ENCODE results near the gene FAM149A.

FAM149A gene

GRCh38 chr4:186151499-186151898 is 47.0 kb downstream of the FAM149A start:
- no peaks in the 10 kb centered on the region for H3K9me3 ChIP-seq (ENCODE audit: control extremely low read depth in 1 of 5, control insufficient read depth in 4 of 5, insufficient read depth in 2 of 5, low read depth in 1 of 5, low read length in 4 of 5)
- POLR2A ChIA-PET = no interaction called here
- no peak overlapping the region for H3K27ac ChIP-seq (ENCODE audit: insufficient read depth in 1 of 2, low read depth in 1 of 2, low read length in 2 of 2, poor library complexity in 1 of 2, severe bottlenecking in 2 of 2)
- H3K27me3 ChIP-seq (replicated peaks in 2 of 5; ENCODE audit: control insufficient read depth in 4 of 5, insufficient read depth in 5 of 5, low read length in 4 of 5) = peaks cover 3 to 29% (median 9%) of the 10 kb centered on the region in 5 experiments
- no peak for DNase-seq
- H3K36me3 ChIP-seq (ENCODE audit: control insufficient read depth in 4 of 4, insufficient read depth in 4 of 4, low read length in 3 of 4) = no peaks in the 10 kb centered on the region
- CTCF ChIA-PET = no interaction called here
- WGBS (ENCODE audit: insufficient coverage) = 98% methylated on average over 4 of the region's 7 CpGs
- no peaks in the 10 kb centered on the region for H3K4me1 ChIP-seq (ENCODE audit: control extremely low read depth in 1 of 4, control insufficient read depth in 4 of 4, insufficient read depth in 4 of 4, low read length in 3 of 4)
- H3K4me3 ChIP-seq (ENCODE audit: control insufficient read depth in 1 of 7, extremely low read depth in 1 of 7, insufficient read depth in 4 of 7, low read depth in 2 of 7, low read length in 6 of 7) = no peak overlapping the region

- no peaks in the 10 kb centered on the region for H3K9me3 ChIP-seq (ENCODE audit: control extremely low read depth in 1 of 5, control insufficient read depth in 4 of 5, insufficient read depth in 2 of 5, low read depth in 1 of 5, low read length in 4 of 5)
- no peak for DNase-seq
- peaks cover 0 to 14% (median 8%) of the 10 kb centered on the region in 5 experiments for H3K27me3 ChIP-seq (replicated peaks in 2 of 5; ENCODE audit: control insufficient read depth in 4 of 5, insufficient read depth in 5 of 5, low read length in 4 of 5)
- no peaks in the 10 kb centered on the region for H3K36me3 ChIP-seq (ENCODE audit: control insufficient read depth in 4 of 4, insufficient read depth in 4 of 4, low read length in 3 of 4)
- CTCF ChIA-PET = interaction anchor here (1.0 kb wide), 1 partner anchor 12 kb away, joined by 3 read pairs; no protein-coding TSS in a partner anchor
- 88% methylated on average over 17 of the region's 17 CpGs for WGBS (ENCODE audit: insufficient coverage)
- H3K4me3 ChIP-seq (ENCODE audit: control insufficient read depth in 1 of 7, extremely low read depth in 1 of 7, insufficient read depth in 4 of 7, low read depth in 2 of 7, low read length in 6 of 7) = no peak overlapping the region
- no peaks in the 10 kb centered on the region for H3K4me1 ChIP-seq (ENCODE audit: control extremely low read depth in 1 of 4, control insufficient read depth in 4 of 4, insufficient read depth in 4 of 4, low read length in 3 of 4)
- no peak overlapping the region for H3K27ac ChIP-seq (ENCODE audit: insufficient read depth in 1 of 2, low read depth in 1 of 2, low read length in 2 of 2, poor library complexity in 1 of 2, severe bottlenecking in 2 of 2)
- POLR2A ChIA-PET = no interaction called here
Observed at GRCh38 chr4:186158021-186158813, 53.7 kb downstream of the FAM149A start.

GRCh38 chr4:186158966-186159365 is 54.5 kb downstream of the FAM149A start:
- Histone ChIP-seq H3K9me3 (ENCODE audit: control extremely low read depth in 1 of 5, control insufficient read depth in 4 of 5, insufficient read depth in 2 of 5, low read depth in 1 of 5, low read length in 4 of 5) (no peaks in the 10 kb centered on the region), H3K36me3 (ENCODE audit: control insufficient read depth in 4 of 4, insufficient read depth in 4 of 4, low read length in 3 of 4) (no peaks in the 10 kb centered on the region), H3K27ac (ENCODE audit: insufficient read depth in 1 of 2, low read depth in 1 of 2, low read length in 2 of 2, poor library complexity in 1 of 2, severe bottlenecking in 2 of 2) (no peak overlapping the region), H3K4me1 (ENCODE audit: control extremely low read depth in 1 of 4, control insufficient read depth in 4 of 4, insufficient read depth in 4 of 4, low read length in 3 of 4) (no peaks in the 10 kb centered on the region), H3K4me3 (ENCODE audit: control insufficient read depth in 1 of 7, extremely low read depth in 1 of 7, insufficient read depth in 4 of 7, low read depth in 2 of 7, low read length in 6 of 7) (no peak overlapping the region), H3K27me3 (replicated peaks in 2 of 5; ENCODE audit: control insufficient read depth in 4 of 5, insufficient read depth in 5 of 5, low read length in 4 of 5) (peaks cover 0 to 12% (median 8%) of the 10 kb centered on the region in 5 experiments)
- WGBS (ENCODE audit: insufficient coverage) = 100% methylated on average over 4 of the region's 5 CpGs
- CTCF ChIA-PET = no interaction called here
- DNase-seq = no peak
- POLR2A ChIA-PET = no interaction called here

- ChIA-PET POLR2A (no interaction called here), CTCF (no interaction called here)
- 100% methylated on average over 3 of the region's 6 CpGs for WGBS (ENCODE audit: insufficient coverage)
- H3K36me3 ChIP-seq (ENCODE audit: control insufficient read depth in 4 of 4, insufficient read depth in 4 of 4, low read length in 3 of 4) = no peaks in the 10 kb centered on the region
- DNase-seq = no peak
- H3K4me3 ChIP-seq (ENCODE audit: control insufficient read depth in 1 of 7, extremely low read depth in 1 of 7, insufficient read depth in 4 of 7, low read depth in 2 of 7, low read length in 6 of 7) = no peak overlapping the region
- no peaks in the 10 kb centered on the region for H3K9me3 ChIP-seq (ENCODE audit: control extremely low read depth in 1 of 5, control insufficient read depth in 4 of 5, insufficient read depth in 2 of 5, low read depth in 1 of 5, low read length in 4 of 5)
- H3K4me1 ChIP-seq (ENCODE audit: control extremely low read depth in 1 of 4, control insufficient read depth in 4 of 4, insufficient read depth in 4 of 4, low read length in 3 of 4) = no peaks in the 10 kb centered on the region
- peaks cover 0 to 12% (median 8%) of the 10 kb centered on the region in 5 experiments for H3K27me3 ChIP-seq (replicated peaks in 2 of 5; ENCODE audit: control insufficient read depth in 4 of 5, insufficient read depth in 5 of 5, low read length in 4 of 5)
- no peak overlapping the region for H3K27ac ChIP-seq (ENCODE audit: insufficient read depth in 1 of 2, low read depth in 1 of 2, low read length in 2 of 2, poor library complexity in 1 of 2, severe bottlenecking in 2 of 2)
Observed at GRCh38 chr4:186159613-186160012, 55.1 kb downstream of the FAM149A start.

GRCh38 chr4:186161138-186161537 is 56.6 kb downstream of the FAM149A start:
- Histone ChIP-seq H3K27ac (ENCODE audit: insufficient read depth in 1 of 2, low read depth in 1 of 2, low read length in 2 of 2, poor library complexity in 1 of 2, severe bottlenecking in 2 of 2) (no peak overlapping the region), H3K27me3 (replicated peaks in 2 of 5; ENCODE audit: control insufficient read depth in 4 of 5, insufficient read depth in 5 of 5, low read length in 4 of 5) (peaks cover 0 to 11% (median 8%) of the 10 kb centered on the region in 5 experiments), H3K4me3 (ENCODE audit: control insufficient read depth in 1 of 7, extremely low read depth in 1 of 7, insufficient read depth in 4 of 7, low read depth in 2 of 7, low read length in 6 of 7) (no peak overlapping the region), H3K36me3 (ENCODE audit: control insufficient read depth in 4 of 4, insufficient read depth in 4 of 4, low read length in 3 of 4) (no peaks in the 10 kb centered on the region), H3K9me3 (ENCODE audit: control extremely low read depth in 1 of 5, control insufficient read depth in 4 of 5, insufficient read depth in 2 of 5, low read depth in 1 of 5, low read length in 4 of 5) (no peaks in the 10 kb centered on the region), H3K4me1 (ENCODE audit: control extremely low read depth in 1 of 4, control insufficient read depth in 4 of 4, insufficient read depth in 4 of 4, low read length in 3 of 4) (no peaks in the 10 kb centered on the region)
- no peak for DNase-seq
- WGBS (ENCODE audit: insufficient coverage) = 93% methylated on average over 5 of the region's 6 CpGs
- POLR2A ChIA-PET = no interaction called here
- CTCF ChIA-PET = interaction anchor here (1.7 kb wide), 1 partner anchor 24 kb away, joined by 3 read pairs; no protein-coding TSS in a partner anchor

GRCh38 chr4:186166852-186167512 is 62.5 kb downstream of the FAM149A start:
- H3K27me3 ChIP-seq (replicated peaks in 2 of 5; ENCODE audit: control insufficient read depth in 4 of 5, insufficient read depth in 5 of 5, low read length in 4 of 5) = peaks cover 0 to 10% (median 4%) of the 10 kb centered on the region in 5 experiments
- DNase-seq = no peak
- H3K27ac ChIP-seq (ENCODE audit: insufficient read depth in 1 of 2, low read depth in 1 of 2, low read length in 2 of 2, poor library complexity in 1 of 2, severe bottlenecking in 2 of 2) = no peak overlapping the region
- no peaks in the 10 kb centered on the region for H3K4me1 ChIP-seq (ENCODE audit: control extremely low read depth in 1 of 4, control insufficient read depth in 4 of 4, insufficient read depth in 4 of 4, low read length in 3 of 4)
- H3K4me3 ChIP-seq (ENCODE audit: control insufficient read depth in 1 of 7, extremely low read depth in 1 of 7, insufficient read depth in 4 of 7, low read depth in 2 of 7, low read length in 6 of 7) = no peak overlapping the region
- POLR2A ChIA-PET = no interaction called here
- WGBS (ENCODE audit: insufficient coverage) = 92% methylated on average over 8 of the region's 15 CpGs
- CTCF ChIA-PET = no interaction called here
- H3K9me3 ChIP-seq (ENCODE audit: control extremely low read depth in 1 of 5, control insufficient read depth in 4 of 5, insufficient read depth in 2 of 5, low read depth in 1 of 5, low read length in 4 of 5) = no peaks in the 10 kb centered on the region
- no peaks in the 10 kb centered on the region for H3K36me3 ChIP-seq (ENCODE audit: control insufficient read depth in 4 of 4, insufficient read depth in 4 of 4, low read length in 3 of 4)

- H3K4me1 ChIP-seq (ENCODE audit: control extremely low read depth in 1 of 4, control insufficient read depth in 4 of 4, insufficient read depth in 4 of 4, low read length in 3 of 4) = no peaks in the 10 kb centered on the region
- ChIA-PET POLR2A (no interaction called here), CTCF (no interaction called here)
- H3K9me3 ChIP-seq (ENCODE audit: control extremely low read depth in 1 of 5, control insufficient read depth in 4 of 5, insufficient read depth in 2 of 5, low read depth in 1 of 5, low read length in 4 of 5) = no peaks in the 10 kb centered on the region
- DNase-seq = no peak
- H3K27me3 ChIP-seq (replicated peaks in 2 of 5; ENCODE audit: control insufficient read depth in 4 of 5, insufficient read depth in 5 of 5, low read length in 4 of 5) = peaks cover 0 to 6% (median 0%) of the 10 kb centered on the region in 5 experiments
- no peaks in the 10 kb centered on the region for H3K36me3 ChIP-seq (ENCODE audit: control insufficient read depth in 4 of 4, insufficient read depth in 4 of 4, low read length in 3 of 4)
- H3K27ac ChIP-seq (ENCODE audit: insufficient read depth in 1 of 2, low read depth in 1 of 2, low read length in 2 of 2, poor library complexity in 1 of 2, severe bottlenecking in 2 of 2) = no peak overlapping the region
- 100% methylated on average over 3 of the region's 5 CpGs for WGBS (ENCODE audit: insufficient coverage)
- H3K4me3 ChIP-seq (ENCODE audit: control insufficient read depth in 1 of 7, extremely low read depth in 1 of 7, insufficient read depth in 4 of 7, low read depth in 2 of 7, low read length in 6 of 7) = no peak overlapping the region
Observed at GRCh38 chr4:186167605-186168004, 63.1 kb downstream of the FAM149A start.
